Memory B cell (primary cell): ENCODE data around the gene QPCT.

Experiments used
- ATAC-seq: fragments of 150-1000 bp; cut with Tn5 transposase; 2 replicates; pipeline ENCODE4 v1.10.0; 2021; ENCODE audit warnings: low read depth, mild to moderate bottlenecking, moderate library complexity
- DNase-seq, 2 donors: peaks; one replicate each; pipeline ENCODE4 v3.0.0; 2022; ENCODE audit warnings: low spot score in 2 of 2
- H3K27ac Mint-ChIP-seq: one replicate; pipeline ENCODE4 v1.8.0; 2022; ENCODE audit warnings: mild to moderate bottlenecking, moderate library complexity, mixed read lengths
- H3K27me3 Mint-ChIP-seq: one replicate; pipeline ENCODE4 v1.8.0; 2022; ENCODE audit warnings: mixed read lengths
- H3K36me3 Mint-ChIP-seq: one replicate; pipeline ENCODE4 v1.8.0; 2022; ENCODE audit warnings: mild to moderate bottlenecking, mixed read lengths
- H3K4me1 Mint-ChIP-seq: one replicate; pipeline ENCODE4 v1.8.0; 2022; ENCODE audit warnings: mixed read lengths
- H3K4me3 Mint-ChIP-seq: one replicate; pipeline ENCODE4 v1.8.0; 2022; ENCODE audit warnings: mild to moderate bottlenecking, moderate library complexity, mixed read lengths
- H3K9me3 Mint-ChIP-seq: one replicate; pipeline ENCODE4 v1.8.0; 2022; ENCODE audit warnings: mixed read lengths

The QPCT gene

DNA sequence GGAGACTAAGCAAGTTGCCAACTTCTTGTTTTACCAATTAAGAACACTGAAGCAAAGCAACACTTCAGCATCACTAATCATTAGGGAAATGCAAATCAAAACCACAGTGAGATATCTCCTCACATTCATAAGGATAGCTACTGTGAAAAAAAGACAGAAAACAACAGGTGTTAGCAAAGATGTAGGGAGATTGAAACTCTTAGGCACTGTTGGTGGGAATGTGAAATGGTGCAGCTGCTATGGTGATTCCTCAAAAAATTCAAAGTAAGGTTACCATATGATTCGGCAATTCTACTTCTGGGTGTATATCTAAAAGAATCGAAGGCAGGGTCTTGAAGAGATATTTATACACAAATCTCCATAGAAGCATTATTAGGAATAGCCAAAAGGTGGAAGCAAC lies 11.2 kb upstream of the QPCT start:
- H3K4me3 Mint-ChIP-seq: no peak overlapping the region
- ATAC-seq (peak; percentile 70), DNase-seq (no peak)
- peak overlapping the region; percentile 6 for H3K27ac Mint-ChIP-seq
- H3K9me3 Mint-ChIP-seq: no peaks in the 10 kb centered on the region
- peaks cover 7% of the 10 kb centered on the region for H3K4me1 Mint-ChIP-seq
- no peaks in the 10 kb centered on the region for H3K27me3 Mint-ChIP-seq
- no peaks in the 10 kb centered on the region for H3K36me3 Mint-ChIP-seq

GRCh38 chr2:37335604-37336003 lies 8.8 kb upstream of the QPCT start:
- DNase-seq (no peak), ATAC-seq (no peak)
- H3K4me3 Mint-ChIP-seq: no peak overlapping the region
- no peaks in the 10 kb centered on the region for H3K9me3 Mint-ChIP-seq
- H3K27me3 Mint-ChIP-seq: no peaks in the 10 kb centered on the region
- H3K36me3 Mint-ChIP-seq: no peaks in the 10 kb centered on the region
- H3K4me1 Mint-ChIP-seq: peaks cover 7% of the 10 kb centered on the region
- no peak overlapping the region for H3K27ac Mint-ChIP-seq

GRCh38 chr2:37337620-37338280 lies 6.7 kb upstream of the QPCT start:
- H3K36me3 Mint-ChIP-seq: no peaks in the 10 kb centered on the region
- H3K27me3 Mint-ChIP-seq: no peaks in the 10 kb centered on the region
- no peak for ATAC-seq
- DNase-seq: no peak
- H3K27ac Mint-ChIP-seq: no peak overlapping the region
- H3K9me3 Mint-ChIP-seq: no peaks in the 10 kb centered on the region
- peaks cover 7% of the 10 kb centered on the region for H3K4me1 Mint-ChIP-seq
- no peak overlapping the region for H3K4me3 Mint-ChIP-seq

- no peaks in the 10 kb centered on the region for H3K9me3 Mint-ChIP-seq
- ATAC-seq: no peak
- no peak for DNase-seq
- H3K4me1 Mint-ChIP-seq: no peaks in the 10 kb centered on the region
- H3K4me3 Mint-ChIP-seq: no peak overlapping the region
- H3K27me3 Mint-ChIP-seq: no peaks in the 10 kb centered on the region
- H3K36me3 Mint-ChIP-seq: no peaks in the 10 kb centered on the region
- no peak overlapping the region for H3K27ac Mint-ChIP-seq
Measured at GRCh38 chr2:37338933-37339332, 5.5 kb upstream of the QPCT start.

- Mint-ChIP-seq H3K9me3 (no peaks in the 10 kb centered on the region), H3K27me3 (no peaks in the 10 kb centered on the region), H3K27ac (no peak overlapping the region), H3K4me3 (no peak overlapping the region), H3K36me3 (no peaks in the 10 kb centered on the region), H3K4me1 (peaks cover 7% of the 10 kb centered on the region)
- DNase-seq (no peak), ATAC-seq (no peak)
Measured at GRCh38 chr2:37340637-37341036, 3.8 kb upstream of the QPCT start.

DNA sequence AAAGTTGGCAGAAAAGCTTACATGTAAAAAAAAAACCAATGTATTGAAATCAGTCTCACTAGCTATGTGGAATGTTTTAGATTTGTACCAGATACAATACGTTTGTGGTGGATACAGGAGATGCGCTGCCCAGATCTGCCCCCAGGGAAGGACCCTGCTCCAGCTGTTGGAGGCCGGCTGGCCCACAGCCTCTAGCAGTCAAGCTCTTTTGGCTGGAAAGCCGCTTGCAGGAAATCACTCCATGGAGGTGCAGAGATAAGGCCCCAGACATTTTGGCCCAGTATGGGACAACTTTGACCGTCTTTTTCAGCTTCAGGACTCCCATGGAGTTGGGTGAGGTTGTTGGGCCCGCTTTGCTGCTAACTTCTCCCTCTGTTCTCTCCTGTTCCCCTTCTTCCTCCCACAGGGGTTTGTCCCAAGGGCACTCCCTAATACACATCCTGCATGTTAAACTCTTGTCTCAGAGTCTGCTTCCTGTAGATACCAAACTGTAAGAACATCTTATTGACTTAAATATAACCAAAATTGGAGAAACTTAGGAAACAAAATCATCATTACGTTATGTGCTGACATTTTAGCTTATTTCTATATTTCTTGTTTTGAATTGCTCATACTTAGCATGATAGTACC lies 1.7 kb upstream of the QPCT start:
- no peak overlapping the region for H3K4me3 Mint-ChIP-seq
- no peaks in the 10 kb centered on the region for H3K36me3 Mint-ChIP-seq
- H3K27ac Mint-ChIP-seq: no peak overlapping the region

DNA sequence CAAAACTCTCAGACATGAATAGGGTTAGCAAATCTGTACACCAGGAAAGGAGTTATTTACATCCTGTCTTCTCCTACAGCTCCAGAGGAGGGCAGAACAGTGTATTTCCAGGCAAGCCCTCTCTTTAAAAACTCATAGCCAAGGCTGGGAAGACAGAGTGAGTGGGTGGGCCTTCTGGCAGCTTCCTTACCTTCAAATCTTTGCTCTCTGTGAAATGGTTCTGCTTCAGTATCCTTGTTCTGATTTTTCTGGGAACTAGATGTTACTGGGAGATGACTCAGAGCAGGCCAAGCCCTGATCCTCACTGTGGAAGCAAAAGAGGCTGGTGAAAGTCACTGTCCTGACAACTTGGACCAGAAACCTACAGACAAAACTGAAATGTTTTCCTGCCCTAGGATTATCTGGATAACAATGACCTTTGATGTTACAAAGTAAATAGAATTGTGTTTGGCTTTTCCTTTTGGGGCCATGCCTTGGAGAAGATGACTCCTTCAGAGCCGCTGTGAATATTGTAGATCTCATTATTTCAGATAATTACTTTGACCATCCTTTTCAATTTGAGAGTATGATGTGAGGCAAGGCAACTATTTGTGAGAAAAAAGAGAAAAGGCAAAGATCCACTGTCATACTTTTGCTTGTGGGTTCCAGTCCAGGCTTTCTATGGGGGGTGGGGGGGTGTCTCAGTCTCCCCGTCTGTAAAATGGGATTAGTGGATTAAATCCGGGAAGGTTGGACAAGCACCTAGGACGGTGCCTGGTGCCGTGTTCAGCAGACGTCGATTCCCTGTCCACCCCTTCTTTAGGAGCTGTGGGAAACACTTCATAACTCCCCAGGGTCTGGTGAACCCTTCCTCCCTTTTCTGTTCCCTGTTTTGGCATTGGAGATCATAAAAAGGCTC lies 644 bp upstream of the QPCT start:
- Mint-ChIP-seq H3K27me3 (peaks cover 2% of the 10 kb centered on the region), H3K36me3 (no peaks in the 10 kb centered on the region), H3K9me3 (no peaks in the 10 kb centered on the region), H3K4me3 (peak overlapping the region; percentile 91), H3K4me1 (peaks cover 7% of the 10 kb centered on the region), H3K27ac (peak overlapping the region; percentile 58)
- ATAC-seq (no peak), DNase-seq (no peak)

More for the DNA sequence above, 1.7 kb upstream of the QPCT start:
- ATAC-seq (no peak), DNase-seq (no peak)
- no peaks in the 10 kb centered on the region for H3K27me3 Mint-ChIP-seq
- H3K4me1 Mint-ChIP-seq: peaks cover 7% of the 10 kb centered on the region
- H3K9me3 Mint-ChIP-seq: no peaks in the 10 kb centered on the region

- Mint-ChIP-seq H3K9me3 (no peaks in the 10 kb centered on the region), H3K36me3 (no peaks in the 10 kb centered on the region), H3K4me3 (no peak overlapping the region), H3K27me3 (peaks cover 2% of the 10 kb centered on the region), H3K4me1 (peaks cover 21% of the 10 kb centered on the region), H3K27ac (no peak overlapping the region)
- ATAC-seq (no peak), DNase-seq (no peak)
Measured at GRCh38 chr2:37348155-37348554, 3.7 kb downstream of the QPCT start.

GRCh38 chr2:37349231-37349860 lies 4.9 kb downstream of the QPCT start:
- ATAC-seq: peak; percentile 63
- Mint-ChIP-seq H3K27me3 (peaks cover 2% of the 10 kb centered on the region), H3K27ac (peak overlapping the region; percentile 92), H3K4me3 (no peak overlapping the region), H3K4me1 (peaks cover 19% of the 10 kb centered on the region), H3K36me3 (no peaks in the 10 kb centered on the region), H3K9me3 (no peaks in the 10 kb centered on the region)
- peak; percentile 25 to 39 for DNase-seq

DNA sequence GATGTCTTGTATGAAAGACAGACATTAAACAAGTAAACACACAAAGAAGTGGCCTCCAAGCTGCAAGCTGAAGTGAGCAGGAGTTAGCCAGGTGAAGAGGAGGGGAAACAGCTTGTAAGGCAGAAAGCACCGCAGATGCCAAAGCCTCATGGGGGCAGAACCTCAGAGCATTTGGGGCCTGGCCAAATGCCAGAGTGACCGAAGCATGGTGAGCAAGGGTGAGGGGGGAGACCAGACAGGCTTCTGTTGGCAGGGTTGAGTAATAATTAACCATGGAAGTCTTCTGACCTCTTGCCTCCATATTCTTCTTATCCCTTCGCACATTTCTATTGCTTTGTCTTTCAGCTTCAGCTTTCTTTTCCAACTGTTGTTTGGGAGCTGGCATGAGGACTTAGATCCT lies 5.6 kb downstream of the QPCT start:
- Mint-ChIP-seq H3K9me3 (no peaks in the 10 kb centered on the region), H3K27me3 (peaks cover 2% of the 10 kb centered on the region), H3K4me3 (no peak overlapping the region), H3K27ac (peak overlapping the region; percentile 92), H3K36me3 (no peaks in the 10 kb centered on the region), H3K4me1 (peaks cover 16% of the 10 kb centered on the region)
- ATAC-seq: peak; percentile 71
- DNase-seq: peak; percentile 46 to 55

DNA sequence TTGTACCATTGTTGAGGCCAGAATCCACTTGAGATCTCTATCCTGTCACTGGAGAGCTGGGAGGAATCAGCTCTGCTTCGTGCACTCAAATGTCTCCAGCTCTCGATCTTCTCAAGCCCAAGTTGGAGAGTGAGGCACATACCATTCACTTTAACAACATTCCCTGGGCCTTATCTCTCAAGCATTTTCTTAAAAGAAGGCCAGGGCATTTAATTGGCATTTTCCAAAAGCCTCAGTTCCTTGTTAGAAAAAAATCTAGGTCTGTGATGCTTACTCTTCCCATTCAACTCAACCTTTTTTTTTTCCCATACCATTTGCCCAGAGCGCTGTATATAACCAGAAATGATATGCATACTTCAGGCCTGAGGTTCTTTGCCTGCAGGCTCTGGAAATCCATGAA lies 10.1 kb downstream of the QPCT start:
- Mint-ChIP-seq H3K27me3 (peaks cover 2% of the 10 kb centered on the region), H3K9me3 (no peaks in the 10 kb centered on the region), H3K4me1 (peaks cover 13% of the 10 kb centered on the region), H3K4me3 (no peak overlapping the region), H3K27ac (no peak overlapping the region), H3K36me3 (no peaks in the 10 kb centered on the region)
- ATAC-seq (no peak), DNase-seq (no peak)

DNA sequence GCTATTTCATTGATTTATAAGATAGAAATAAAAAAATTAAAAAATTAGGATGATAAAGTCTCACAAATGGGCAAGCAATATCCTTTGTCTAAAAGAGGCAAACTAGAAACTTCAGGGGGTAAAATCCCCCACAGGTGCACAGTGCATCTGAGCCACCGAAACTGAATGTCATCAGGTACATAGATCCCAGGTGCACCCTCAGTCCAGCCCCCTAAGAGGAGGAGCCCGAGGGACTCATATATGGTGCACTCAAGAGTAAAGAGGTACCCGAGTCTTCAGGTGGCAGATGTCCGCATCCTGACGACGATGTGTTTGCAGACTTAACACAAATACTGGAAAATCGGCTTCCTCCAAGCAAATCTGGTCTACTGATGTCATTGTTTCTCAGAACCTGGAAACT lies 11.3 kb downstream of the QPCT start:
- H3K27me3 Mint-ChIP-seq: peaks cover 2% of the 10 kb centered on the region
- no peak overlapping the region for H3K4me3 Mint-ChIP-seq
- H3K36me3 Mint-ChIP-seq: no peaks in the 10 kb centered on the region
- no peaks in the 10 kb centered on the region for H3K9me3 Mint-ChIP-seq
- peaks cover 4% of the 10 kb centered on the region for H3K4me1 Mint-ChIP-seq
- no peak for DNase-seq
- H3K27ac Mint-ChIP-seq: no peak overlapping the region
- ATAC-seq: peak; percentile 78

DNA sequence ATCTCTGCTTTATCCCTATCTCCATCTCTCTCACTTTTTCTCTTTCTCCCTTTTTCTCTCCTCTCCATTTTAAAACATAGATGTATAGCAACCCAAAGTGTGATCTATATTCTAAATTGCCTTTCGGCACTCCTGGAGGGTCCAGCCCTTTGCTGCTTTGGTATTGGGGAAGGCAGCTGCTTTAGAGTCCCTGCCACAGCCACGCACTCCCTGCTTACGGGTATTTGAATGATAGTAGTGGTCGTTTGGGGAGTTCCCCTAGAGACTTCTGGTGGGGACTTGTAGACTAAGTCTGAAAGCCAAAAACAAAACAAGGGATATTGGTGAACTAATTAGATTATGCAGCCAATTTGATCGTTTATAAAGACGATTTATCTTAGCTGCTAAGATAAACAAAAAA lies 11.9 kb downstream of the QPCT start:
- no peaks in the 10 kb centered on the region for H3K36me3 Mint-ChIP-seq
- no peak overlapping the region for H3K27ac Mint-ChIP-seq
- no peak overlapping the region for H3K4me3 Mint-ChIP-seq
- peaks cover 2% of the 10 kb centered on the region for H3K27me3 Mint-ChIP-seq
- ATAC-seq: no peak
- H3K4me1 Mint-ChIP-seq: peaks cover 4% of the 10 kb centered on the region
- no peak for DNase-seq
- H3K9me3 Mint-ChIP-seq: no peaks in the 10 kb centered on the region

GRCh38 chr2:37357069-37357468 lies 12.6 kb downstream of the QPCT start:
- Mint-ChIP-seq H3K27me3 (peaks cover 2% of the 10 kb centered on the region), H3K9me3 (no peaks in the 10 kb centered on the region), H3K4me3 (no peak overlapping the region), H3K4me1 (peaks cover 4% of the 10 kb centered on the region), H3K36me3 (no peaks in the 10 kb centered on the region), H3K27ac (no peak overlapping the region)
- ATAC-seq: no peak
- no peak for DNase-seq
